HG03571 (cell line): ENCODE data around the gene PTGES3L.
"Not testable (repeated sequence)": the region's sequence is repeated elsewhere in the genome, so short reads cannot be mapped to it uniquely, and the experiment has no call there.

ENCODE experiments used
- ATAC-seq: cut with Tn5 transposase; IDR thresholded peaks from one replicate; pipeline ENCODE4 v1.9.1; 2021; ENCODE audit not compliant: unreplicated experiment

PTGES3L gene

GRCh38 chr17:42922294-42922693 is 57.6 kb downstream of the PTGES3L start:
- no peak for ATAC-seq

GRCh38 chr17:42920922-42921321 is 59.0 kb downstream of the PTGES3L start:
- no peak for ATAC-seq

- ATAC-seq: no peak
Measured at GRCh38 chr17:42920106-42920900, 59.6 kb downstream of the PTGES3L start.

- not testable (repeated sequence) for ATAC-seq
Measured at GRCh38 chr17:42919522-42920077, 60.3 kb downstream of the PTGES3L start.

GRCh38 chr17:42918902-42919521 is 60.9 kb downstream of the PTGES3L start:
- no peak for ATAC-seq
